HG03196 (cell line): ENCODE data around the gene LRRC4B.

Experiments
- ATAC-seq: cut with Tn5 transposase; IDR thresholded peaks from one replicate; pipeline ENCODE4 v1.9.1; 2021; ENCODE audit not compliant: unreplicated experiment

LRRC4B gene

DNA sequence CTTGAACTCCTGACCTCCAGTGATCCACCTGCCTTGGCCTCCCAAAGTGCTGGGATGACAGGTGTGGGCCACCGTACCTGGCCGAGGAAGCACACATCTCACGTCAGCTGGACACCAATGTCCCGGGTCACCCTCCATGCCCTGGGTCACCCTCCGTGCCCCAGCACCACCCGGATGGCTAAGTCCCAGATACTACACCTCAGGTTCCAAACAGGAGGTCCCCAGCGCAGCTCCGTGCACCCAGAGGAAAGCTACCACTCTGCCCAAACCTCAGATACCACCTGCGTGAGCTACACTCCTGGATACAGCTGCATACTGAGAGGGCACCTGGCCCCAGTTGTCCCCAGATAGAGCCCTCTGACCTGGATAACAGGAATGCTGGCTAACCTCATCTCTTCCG lies 14.0 kb downstream of the LRRC4B start:
- ATAC-seq: no peak

DNA sequence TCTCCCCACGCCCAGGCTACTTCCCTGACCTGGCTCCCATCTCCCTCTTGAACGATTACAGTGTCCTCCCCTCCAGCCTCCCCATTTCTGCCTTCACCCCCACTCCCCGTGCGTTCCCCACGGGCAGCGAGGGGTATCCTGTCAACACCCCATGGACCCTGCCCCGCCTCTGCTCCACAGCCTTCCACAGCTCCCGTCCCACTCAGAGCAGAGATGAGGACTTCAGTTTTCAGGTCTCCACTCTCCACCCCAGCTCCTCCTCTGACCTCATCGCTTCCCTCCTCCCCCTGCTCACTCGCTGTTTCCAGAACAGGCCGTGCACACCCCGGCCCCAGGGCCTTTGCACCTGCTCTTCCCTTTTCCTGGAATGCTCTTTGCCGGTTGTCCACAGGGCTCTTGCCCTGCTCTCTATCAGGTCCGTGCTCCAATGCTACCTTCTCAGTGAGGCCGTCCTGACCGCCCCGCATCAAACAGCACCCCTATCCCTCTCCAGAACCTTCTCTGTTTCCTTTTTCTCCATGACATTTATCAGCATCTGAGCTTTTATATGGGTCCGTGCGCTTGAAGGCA lies 15.0 kb downstream of the LRRC4B start:
- no peak for ATAC-seq

DNA sequence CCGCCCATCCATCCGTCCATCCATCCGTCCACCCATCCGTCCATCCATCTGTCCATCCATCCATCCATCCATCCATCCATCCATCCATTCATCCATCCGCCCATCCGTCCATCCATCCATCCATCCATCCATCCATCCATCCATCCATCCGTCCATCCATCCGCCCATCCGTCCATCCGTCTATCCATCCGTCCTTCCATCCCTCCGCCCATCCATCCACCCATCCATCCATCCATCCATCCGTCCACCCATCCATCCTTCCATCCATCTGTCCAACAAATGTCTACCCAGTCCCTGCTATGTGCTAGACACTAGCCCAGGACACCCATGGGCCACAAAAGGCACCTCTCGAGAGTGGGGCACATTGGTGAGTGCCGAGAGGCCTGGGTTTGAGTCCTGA lies 15.7 kb downstream of the LRRC4B start:
- ATAC-seq: no peak

- ATAC-seq: no peak
Measured at GRCh38 chr19:50551715-50552187, 16.5 kb downstream of the LRRC4B start.

GRCh38 chr19:50551034-50551714 lies 17.1 kb downstream of the LRRC4B start:
- no peak for ATAC-seq

- ATAC-seq: no peak
Measured at GRCh38 chr19:50550594-50550966, 17.7 kb downstream of the LRRC4B start.

DNA sequence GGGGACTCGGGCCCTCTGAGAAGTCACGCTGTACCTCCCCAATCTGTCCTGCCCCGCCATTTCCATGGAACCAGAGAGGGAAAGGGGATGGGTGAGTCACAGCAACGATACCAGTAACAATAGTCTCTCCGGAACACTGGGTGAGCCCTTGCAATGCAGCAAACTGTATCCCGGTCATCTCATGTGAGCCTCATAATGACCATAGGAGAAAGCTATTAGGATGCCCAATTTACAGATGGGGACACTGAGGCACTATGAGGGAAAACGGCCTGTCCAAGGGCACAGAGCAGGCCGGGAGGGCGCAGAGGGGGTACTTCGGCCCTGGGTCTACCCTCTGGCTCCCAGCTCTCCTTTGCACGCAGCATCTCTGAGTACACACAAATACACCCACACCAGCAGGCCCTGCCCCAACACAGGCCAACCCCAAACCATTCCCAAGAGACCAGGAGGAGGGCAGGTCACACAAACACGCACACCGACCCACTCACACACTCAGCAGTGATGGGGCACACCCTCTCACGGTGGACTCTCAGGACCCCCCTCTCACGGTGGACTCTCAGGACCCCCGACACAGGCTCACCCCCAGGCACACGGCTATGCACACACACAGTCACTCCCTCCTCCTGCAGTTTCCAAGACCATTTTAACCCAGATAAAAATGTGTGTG lies 18.2 kb downstream of the LRRC4B start:
- no peak for ATAC-seq

GRCh38 chr19:50549059-50549926 lies 18.9 kb downstream of the LRRC4B start:
- ATAC-seq: no peak

- ATAC-seq: no peak
Measured at GRCh38 chr19:50548191-50549058, 19.8 kb downstream of the LRRC4B start.

GRCh38 chr19:50547385-50548190 lies 20.6 kb downstream of the LRRC4B start:
- ATAC-seq: no peak

GRCh38 chr19:50546527-50547221 lies 21.6 kb downstream of the LRRC4B start:
- ATAC-seq: no peak

GRCh38 chr19:50542943-50543342 lies 25.3 kb downstream of the LRRC4B start:
- ATAC-seq: no peak

DNA sequence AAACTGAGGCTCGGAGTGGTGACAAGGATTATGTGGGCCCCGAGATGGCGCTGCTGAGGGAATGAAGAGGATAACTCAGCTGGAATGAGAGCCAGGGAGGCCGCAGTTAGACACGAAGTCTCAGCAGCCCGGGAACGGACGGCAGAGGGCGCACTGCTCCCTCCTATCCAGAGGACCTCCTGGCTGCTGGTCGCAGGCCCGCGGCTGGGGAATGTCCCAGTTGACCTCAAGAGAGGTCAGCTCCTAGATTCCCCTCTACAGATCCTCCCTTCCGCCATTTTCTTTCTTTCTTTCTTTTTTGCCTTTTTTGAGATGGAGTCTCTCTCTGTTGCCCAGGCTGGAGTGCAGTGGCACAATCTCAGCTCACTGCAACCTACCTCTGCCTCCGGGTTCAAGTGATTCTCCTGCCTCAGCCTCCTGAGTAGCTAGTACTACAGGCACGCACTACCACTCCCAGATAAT lies 30.4 kb downstream of the LRRC4B start:
- ATAC-seq: no peak

- ATAC-seq: no peak
Measured at GRCh38 chr19:50537306-50537685, 30.9 kb downstream of the LRRC4B start.

DNA sequence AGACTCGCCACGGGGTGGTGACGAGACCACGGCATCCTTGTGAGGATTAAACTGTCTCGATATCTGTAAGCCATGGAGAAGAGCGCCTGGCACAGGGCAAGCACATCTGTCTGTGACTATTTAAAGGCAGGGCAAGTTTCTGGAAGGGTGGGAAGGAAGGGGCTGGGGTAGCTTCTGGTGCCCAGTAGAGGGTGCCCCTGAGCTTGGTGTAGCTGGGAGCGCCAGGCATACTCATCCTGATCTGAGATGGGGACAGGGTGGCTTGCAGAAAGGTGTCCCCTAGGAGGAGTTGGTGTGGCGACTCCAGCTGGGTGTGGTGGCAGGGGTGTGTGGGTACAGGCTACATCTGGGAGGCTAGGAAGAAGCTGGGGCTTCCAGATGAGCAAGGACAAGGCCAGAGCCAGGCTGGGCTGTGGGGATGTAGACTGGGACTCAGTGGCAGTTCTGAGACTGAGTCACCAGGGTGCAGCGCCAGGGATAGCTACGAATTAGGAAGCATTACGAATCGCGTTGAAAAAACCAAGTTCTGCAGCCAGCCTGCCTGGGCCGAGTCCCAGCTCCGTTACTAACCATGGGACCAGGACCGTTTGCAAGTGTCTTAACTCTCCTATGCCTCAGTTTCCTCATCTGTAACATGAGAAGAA lies 31.5 kb downstream of the LRRC4B start:
- no peak for ATAC-seq

- ATAC-seq: no peak
Measured at GRCh38 chr19:50535672-50536187, 32.5 kb downstream of the LRRC4B start.

GRCh38 chr19:50534478-50534877 lies 33.8 kb downstream of the LRRC4B start:
- no peak for ATAC-seq

GRCh38 chr19:50532952-50533351 lies 35.3 kb downstream of the LRRC4B start:
- ATAC-seq: no peak
